Measurements from ENCODE around the gene RGS7. TPM values are rescaled to one million over a fixed set of nuclear protein-coding genes. Genes with fewer than 3 reads are reported as not detected.

The RGS7 gene
- total RNA-seq, 1 donor from 2014 or later = 0.18 TPM

- Histone ChIP-seq H2AFZ (ENCODE audit: low read depth, low read length) (no peak overlapping the region), H4K20me1 (ENCODE audit: insufficient read depth, low read length) (no peaks in the 10 kb centered on the region), H3K9ac (ENCODE audit: low read length) (no peak overlapping the region), H3K27ac (ENCODE audit: low read depth, low read length) (no peak overlapping the region), H3K9me3 (ENCODE audit: insufficient read depth, low read depth, low read length) (no peaks in the 10 kb centered on the region), H3K4me1 (ENCODE audit: insufficient read depth, low read length) (no peaks in the 10 kb centered on the region), H3K4me3 (ENCODE audit: insufficient read depth, low read depth, low read length) (no peak overlapping the region), H3K36me3 (ENCODE audit: insufficient read depth, low read length) (no peaks in the 10 kb centered on the region), H3K27me3 (ENCODE audit: insufficient read depth, low read length) (no peaks in the 10 kb centered on the region), H3K4me2 (ENCODE audit: low read length) (no peak overlapping the region), H3K79me2 (ENCODE audit: insufficient read depth, low read length) (no peaks in the 10 kb centered on the region)
- Mint-ChIP-seq H3K27me3 (ENCODE audit: low read depth, unreplicated experiment) (no peaks in the 10 kb centered on the region), H3K9me3 (ENCODE audit: unreplicated experiment) (no peaks in the 10 kb centered on the region), H3K4me1 (ENCODE audit: low read depth, unreplicated experiment) (no peaks in the 10 kb centered on the region), H3K27ac (ENCODE audit: unreplicated experiment) (no peak overlapping the region), H3K4me3 (ENCODE audit: unreplicated experiment) (no peak overlapping the region), H3K36me3 (ENCODE audit: low read depth, unreplicated experiment) (no peaks in the 10 kb centered on the region)
- no peak for FAIRE-seq
- no peak for DNase-seq (ENCODE audit: low read depth)
- no peak for TF ChIP-seq EZH2 (IDR thresholded peaks at IDR 0.05; ENCODE audit: insufficient read depth, low read length)
- TF ChIP-seq, protein P1, sequence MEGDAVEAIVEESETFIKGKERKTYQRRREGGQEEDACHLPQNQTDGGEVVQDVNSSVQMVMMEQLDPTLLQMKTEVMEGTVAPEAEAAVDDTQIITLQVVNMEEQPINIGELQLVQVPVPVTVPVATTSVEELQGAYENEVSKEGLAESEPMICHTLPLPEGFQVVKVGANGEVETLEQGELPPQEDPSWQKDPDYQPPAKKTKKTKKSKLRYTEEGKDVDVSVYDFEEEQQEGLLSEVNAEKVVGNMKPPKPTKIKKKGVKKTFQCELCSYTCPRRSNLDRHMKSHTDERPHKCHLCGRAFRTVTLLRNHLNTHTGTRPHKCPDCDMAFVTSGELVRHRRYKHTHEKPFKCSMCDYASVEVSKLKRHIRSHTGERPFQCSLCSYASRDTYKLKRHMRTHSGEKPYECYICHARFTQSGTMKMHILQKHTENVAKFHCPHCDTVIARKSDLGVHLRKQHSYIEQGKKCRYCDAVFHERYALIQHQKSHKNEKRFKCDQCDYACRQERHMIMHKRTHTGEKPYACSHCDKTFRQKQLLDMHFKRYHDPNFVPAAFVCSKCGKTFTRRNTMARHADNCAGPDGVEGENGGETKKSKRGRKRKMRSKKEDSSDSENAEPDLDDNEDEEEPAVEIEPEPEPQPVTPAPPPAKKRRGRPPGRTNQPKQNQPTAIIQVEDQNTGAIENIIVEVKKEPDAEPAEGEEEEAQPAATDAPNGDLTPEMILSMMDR (IDR thresholded peaks at IDR 0.05; ENCODE audit: insufficient read depth, low read depth, low read length) = no peak
Measured at GRCh38 chr1:240925273-240925672, 431.7 kb downstream of the RGS7 start.

GRCh38 chr1:240917976-240918375, 439.0 kb downstream of the RGS7 start:
- no peaks in the 10 kb centered on the region for H3K4me1 Mint-ChIP-seq (ENCODE audit: low read depth, unreplicated experiment)
- Histone ChIP-seq H3K79me2 (ENCODE audit: insufficient read depth, low read length) (no peaks in the 10 kb centered on the region), H3K36me3 (ENCODE audit: insufficient read depth, low read length) (no peaks in the 10 kb centered on the region), H3K4me2 (ENCODE audit: low read length) (no peak overlapping the region), H3K27me3 (ENCODE audit: insufficient read depth, low read length) (no peaks in the 10 kb centered on the region), H3K27ac (ENCODE audit: low read depth, low read length) (no peak overlapping the region), H4K20me1 (ENCODE audit: insufficient read depth, low read length) (no peaks in the 10 kb centered on the region), H2AFZ (ENCODE audit: low read depth, low read length) (no peak overlapping the region), H3K4me3 (ENCODE audit: insufficient read depth, low read depth, low read length) (no peak overlapping the region), H3K9ac (ENCODE audit: low read length) (no peak overlapping the region), H3K9me3 (ENCODE audit: insufficient read depth, low read depth, low read length) (no peaks in the 10 kb centered on the region), H3K4me1 (ENCODE audit: insufficient read depth, low read length) (no peaks in the 10 kb centered on the region)
- no peak for TF ChIP-seq EZH2 (IDR thresholded peaks at IDR 0.05; ENCODE audit: insufficient read depth, low read length)
- TF ChIP-seq, protein P1 (IDR thresholded peaks at IDR 0.05; ENCODE audit: insufficient read depth, low read depth, low read length) = no peak
- H3K27ac Mint-ChIP-seq (ENCODE audit: unreplicated experiment) = no peak overlapping the region
- H3K36me3 Mint-ChIP-seq (ENCODE audit: low read depth, unreplicated experiment) = no peaks in the 10 kb centered on the region
- no peak overlapping the region for H3K4me3 Mint-ChIP-seq (ENCODE audit: unreplicated experiment)
- no peak for DNase-seq (ENCODE audit: low read depth)
- no peak for FAIRE-seq
- H3K27me3 Mint-ChIP-seq (ENCODE audit: low read depth, unreplicated experiment) = no peaks in the 10 kb centered on the region
- H3K9me3 Mint-ChIP-seq (ENCODE audit: unreplicated experiment) = no peaks in the 10 kb centered on the region

DNA sequence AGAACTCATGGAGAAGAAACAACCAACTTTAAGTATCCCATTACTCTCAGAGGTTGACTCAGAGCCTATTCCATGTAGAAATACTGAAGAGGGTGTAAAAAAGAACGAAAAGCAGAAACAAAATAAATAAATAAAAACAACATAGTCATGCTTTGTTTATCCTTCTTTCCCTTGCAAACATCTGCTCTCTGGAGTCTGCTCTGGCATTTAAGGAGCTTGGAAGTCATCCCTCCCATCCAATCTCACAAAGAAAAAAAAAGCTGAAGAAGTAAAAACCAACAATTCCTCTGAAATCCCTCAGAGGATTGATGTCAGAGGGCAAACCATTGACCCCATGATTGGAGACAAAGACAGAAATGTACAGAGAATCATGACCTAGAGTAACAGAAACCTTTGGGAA, 442.5 kb downstream of the RGS7 start:
- no peak overlapping the region for H3K9ac ChIP-seq (ENCODE audit: low read length)
- H3K4me2 ChIP-seq (ENCODE audit: low read length) = no peak overlapping the region
- no peaks in the 10 kb centered on the region for H4K20me1 ChIP-seq (ENCODE audit: insufficient read depth, low read length)
- Mint-ChIP-seq H3K9me3 (ENCODE audit: unreplicated experiment) (no peaks in the 10 kb centered on the region), H3K4me3 (ENCODE audit: unreplicated experiment) (no peak overlapping the region), H3K27ac (ENCODE audit: unreplicated experiment) (no peak overlapping the region), H3K36me3 (ENCODE audit: low read depth, unreplicated experiment) (no peaks in the 10 kb centered on the region), H3K4me1 (ENCODE audit: low read depth, unreplicated experiment) (no peaks in the 10 kb centered on the region), H3K27me3 (ENCODE audit: low read depth, unreplicated experiment) (peaks cover 2% of the 10 kb centered on the region)
- H3K79me2 ChIP-seq (ENCODE audit: insufficient read depth, low read length) = no peaks in the 10 kb centered on the region
- DNase-seq (ENCODE audit: low read depth) (no peak), FAIRE-seq (no peak)
- H3K27me3 ChIP-seq (ENCODE audit: insufficient read depth, low read length) = no peaks in the 10 kb centered on the region
- H2AFZ ChIP-seq (ENCODE audit: low read depth, low read length) = no peak overlapping the region
- no peaks in the 10 kb centered on the region for H3K36me3 ChIP-seq (ENCODE audit: insufficient read depth, low read length)
- no peak overlapping the region for H3K27ac ChIP-seq (ENCODE audit: low read depth, low read length)
- no peaks in the 10 kb centered on the region for H3K9me3 ChIP-seq (ENCODE audit: insufficient read depth, low read depth, low read length)
- no peak overlapping the region for H3K4me3 ChIP-seq (ENCODE audit: insufficient read depth, low read depth, low read length)
- H3K4me1 ChIP-seq (ENCODE audit: insufficient read depth, low read length) = no peaks in the 10 kb centered on the region
- no peak for TF ChIP-seq EZH2 (IDR thresholded peaks at IDR 0.05; ENCODE audit: insufficient read depth, low read length)
- TF ChIP-seq, protein P1 (IDR thresholded peaks at IDR 0.05; ENCODE audit: insufficient read depth, low read depth, low read length) = no peak

Data from astrocyte (in vitro differentiated cells and primary cell).